ENCODE results near the gene NCAM2.

NCAM2 gene

GRCh38 chr21:21324297-21324696 is 326.1 kb downstream of the NCAM2 start:
- H3K36me3 ChIP-seq (ENCODE audit: control insufficient read depth in 5 of 5, insufficient read depth in 5 of 5, low read length in 5 of 5) = no peaks in the 10 kb centered on the region
- H3K9me3 ChIP-seq (ENCODE audit: control insufficient read depth in 5 of 5, low read length in 5 of 5) = peaks cover 0 to 2% (median 0%) of the 10 kb centered on the region in 5 donors
- no peak overlapping the region for H3K27ac ChIP-seq (ENCODE audit: low read depth, low read length)
- no peaks in the 10 kb centered on the region for H3K4me1 ChIP-seq (ENCODE audit: control insufficient read depth in 5 of 5, insufficient read depth in 5 of 5, low read length in 5 of 5)
- H3K4me3 ChIP-seq (ENCODE audit: low read depth in 1 of 5, low read length in 5 of 5) = no peak overlapping the region
- H3K27me3 ChIP-seq (ENCODE audit: control insufficient read depth in 5 of 5, insufficient read depth in 4 of 5, low read length in 5 of 5) = no peaks in the 10 kb centered on the region
- H3K9ac ChIP-seq (ENCODE audit: low read length in 5 of 5) = no peak overlapping the region

- Histone ChIP-seq H3K9me3 (ENCODE audit: control insufficient read depth in 5 of 5, low read length in 5 of 5) (no peaks in the 10 kb centered on the region), H3K27me3 (ENCODE audit: control insufficient read depth in 5 of 5, insufficient read depth in 4 of 5, low read length in 5 of 5) (no peaks in the 10 kb centered on the region), H3K9ac (ENCODE audit: low read length in 5 of 5) (no peak overlapping the region), H3K27ac (ENCODE audit: low read depth, low read length) (no peak overlapping the region), H3K4me1 (ENCODE audit: control insufficient read depth in 5 of 5, insufficient read depth in 5 of 5, low read length in 5 of 5) (no peaks in the 10 kb centered on the region), H3K4me3 (ENCODE audit: low read depth in 1 of 5, low read length in 5 of 5) (no peak overlapping the region), H3K36me3 (ENCODE audit: control insufficient read depth in 5 of 5, insufficient read depth in 5 of 5, low read length in 5 of 5) (no peaks in the 10 kb centered on the region)
These were observed 334.3 kb downstream of the NCAM2 start for GRCh38 chr21:21332492-21332891.

GRCh38 chr21:21341041-21341440 is 342.8 kb downstream of the NCAM2 start:
- H3K36me3 ChIP-seq (ENCODE audit: control insufficient read depth in 5 of 5, insufficient read depth in 5 of 5, low read length in 5 of 5) = no peaks in the 10 kb centered on the region
- no peaks in the 10 kb centered on the region for H3K4me1 ChIP-seq (ENCODE audit: control insufficient read depth in 5 of 5, insufficient read depth in 5 of 5, low read length in 5 of 5)
- H3K27ac ChIP-seq (ENCODE audit: low read depth, low read length) = no peak overlapping the region
- no peak overlapping the region for H3K9ac ChIP-seq (ENCODE audit: low read length in 5 of 5)
- no peaks in the 10 kb centered on the region for H3K27me3 ChIP-seq (ENCODE audit: control insufficient read depth in 5 of 5, insufficient read depth in 4 of 5, low read length in 5 of 5)
- H3K4me3 ChIP-seq (ENCODE audit: low read depth in 1 of 5, low read length in 5 of 5) = no peak overlapping the region
- peaks cover 3 to 25% (median 22%) of the 10 kb centered on the region in 5 donors for H3K9me3 ChIP-seq (ENCODE audit: control insufficient read depth in 5 of 5, low read length in 5 of 5)

GRCh38 chr21:21345296-21345695 is 347.1 kb downstream of the NCAM2 start:
- Histone ChIP-seq H3K4me1 (ENCODE audit: control insufficient read depth in 5 of 5, insufficient read depth in 5 of 5, low read length in 5 of 5) (no peaks in the 10 kb centered on the region), H3K9me3 (ENCODE audit: control insufficient read depth in 5 of 5, low read length in 5 of 5) (peaks cover 3 to 28% (median 25%) of the 10 kb centered on the region in 5 donors), H3K4me3 (ENCODE audit: low read depth in 1 of 5, low read length in 5 of 5) (no peak overlapping the region), H3K36me3 (ENCODE audit: control insufficient read depth in 5 of 5, insufficient read depth in 5 of 5, low read length in 5 of 5) (no peaks in the 10 kb centered on the region), H3K27me3 (ENCODE audit: control insufficient read depth in 5 of 5, insufficient read depth in 4 of 5, low read length in 5 of 5) (no peaks in the 10 kb centered on the region), H3K27ac (ENCODE audit: low read depth, low read length) (no peak overlapping the region), H3K9ac (ENCODE audit: low read length in 5 of 5) (no peak overlapping the region)

GRCh38 chr21:21345872-21346271 is 347.7 kb downstream of the NCAM2 start:
- Histone ChIP-seq H3K27ac (ENCODE audit: low read depth, low read length) (no peak overlapping the region), H3K4me3 (ENCODE audit: low read depth in 1 of 5, low read length in 5 of 5) (no peak overlapping the region), H3K9me3 (ENCODE audit: control insufficient read depth in 5 of 5, low read length in 5 of 5) (peaks cover 3 to 28% (median 25%) of the 10 kb centered on the region in 5 donors), H3K9ac (ENCODE audit: low read length in 5 of 5) (no peak overlapping the region), H3K27me3 (ENCODE audit: control insufficient read depth in 5 of 5, insufficient read depth in 4 of 5, low read length in 5 of 5) (no peaks in the 10 kb centered on the region), H3K36me3 (ENCODE audit: control insufficient read depth in 5 of 5, insufficient read depth in 5 of 5, low read length in 5 of 5) (no peaks in the 10 kb centered on the region), H3K4me1 (ENCODE audit: control insufficient read depth in 5 of 5, insufficient read depth in 5 of 5, low read length in 5 of 5) (no peaks in the 10 kb centered on the region)

GRCh38 chr21:21366277-21366676 is 368.1 kb downstream of the NCAM2 start:
- H3K4me1 ChIP-seq (ENCODE audit: control insufficient read depth in 5 of 5, insufficient read depth in 5 of 5, low read length in 5 of 5) = peaks cover 0 to 5% (median 0%) of the 10 kb centered on the region in 5 donors
- H3K27ac ChIP-seq (ENCODE audit: low read depth, low read length) = no peak overlapping the region
- no peak overlapping the region for H3K9ac ChIP-seq (ENCODE audit: low read length in 5 of 5)
- H3K4me3 ChIP-seq (ENCODE audit: low read depth in 1 of 5, low read length in 5 of 5) = no peak overlapping the region
- peaks cover 0 to 2% (median 0%) of the 10 kb centered on the region in 5 donors for H3K9me3 ChIP-seq (ENCODE audit: control insufficient read depth in 5 of 5, low read length in 5 of 5)
- no peaks in the 10 kb centered on the region for H3K36me3 ChIP-seq (ENCODE audit: control insufficient read depth in 5 of 5, insufficient read depth in 5 of 5, low read length in 5 of 5)
- H3K27me3 ChIP-seq (ENCODE audit: control insufficient read depth in 5 of 5, insufficient read depth in 4 of 5, low read length in 5 of 5) = no peaks in the 10 kb centered on the region

- no peaks in the 10 kb centered on the region for H3K36me3 ChIP-seq (ENCODE audit: control insufficient read depth in 5 of 5, insufficient read depth in 5 of 5, low read length in 5 of 5)
- H3K27me3 ChIP-seq (ENCODE audit: control insufficient read depth in 5 of 5, insufficient read depth in 4 of 5, low read length in 5 of 5) = no peaks in the 10 kb centered on the region
- no peak overlapping the region for H3K27ac ChIP-seq (ENCODE audit: low read depth, low read length)
- no peak overlapping the region for H3K4me3 ChIP-seq (ENCODE audit: low read depth in 1 of 5, low read length in 5 of 5)
- H3K9ac ChIP-seq (ENCODE audit: low read length in 5 of 5) = no peak overlapping the region
- H3K4me1 ChIP-seq (ENCODE audit: control insufficient read depth in 5 of 5, insufficient read depth in 5 of 5, low read length in 5 of 5) = peaks cover 0 to 5% (median 0%) of the 10 kb centered on the region in 5 donors
- peaks cover 0 to 2% (median 0%) of the 10 kb centered on the region in 5 donors for H3K9me3 ChIP-seq (ENCODE audit: control insufficient read depth in 5 of 5, low read length in 5 of 5)
These were observed 369.4 kb downstream of the NCAM2 start for GRCh38 chr21:21367583-21367982.

- H3K36me3 ChIP-seq (ENCODE audit: control insufficient read depth in 5 of 5, insufficient read depth in 5 of 5, low read length in 5 of 5) = no peaks in the 10 kb centered on the region
- H3K9me3 ChIP-seq (ENCODE audit: control insufficient read depth in 5 of 5, low read length in 5 of 5) = no peaks in the 10 kb centered on the region
- no peak overlapping the region for H3K27ac ChIP-seq (ENCODE audit: low read depth, low read length)
- H3K27me3 ChIP-seq (ENCODE audit: control insufficient read depth in 5 of 5, insufficient read depth in 4 of 5, low read length in 5 of 5) = no peaks in the 10 kb centered on the region
- no peaks in the 10 kb centered on the region for H3K4me1 ChIP-seq (ENCODE audit: control insufficient read depth in 5 of 5, insufficient read depth in 5 of 5, low read length in 5 of 5)
- H3K9ac ChIP-seq (ENCODE audit: low read length in 5 of 5) = no peak overlapping the region
- no peak overlapping the region for H3K4me3 ChIP-seq (ENCODE audit: low read depth in 1 of 5, low read length in 5 of 5)
These were observed 375.8 kb downstream of the NCAM2 start for GRCh38 chr21:21373969-21374368.

GRCh38 chr21:21383126-21383525 is 384.9 kb downstream of the NCAM2 start:
- no peaks in the 10 kb centered on the region for H3K36me3 ChIP-seq (ENCODE audit: control insufficient read depth in 5 of 5, insufficient read depth in 5 of 5, low read length in 5 of 5)
- H3K4me1 ChIP-seq (ENCODE audit: control insufficient read depth in 5 of 5, insufficient read depth in 5 of 5, low read length in 5 of 5) = no peaks in the 10 kb centered on the region
- no peaks in the 10 kb centered on the region for H3K27me3 ChIP-seq (ENCODE audit: control insufficient read depth in 5 of 5, insufficient read depth in 4 of 5, low read length in 5 of 5)
- no peak overlapping the region for H3K27ac ChIP-seq (ENCODE audit: low read depth, low read length)
- no peaks in the 10 kb centered on the region for H3K9me3 ChIP-seq (ENCODE audit: control insufficient read depth in 5 of 5, low read length in 5 of 5)
- no peak overlapping the region for H3K4me3 ChIP-seq (ENCODE audit: low read depth in 1 of 5, low read length in 5 of 5)
- no peak overlapping the region for H3K9ac ChIP-seq (ENCODE audit: low read length in 5 of 5)

- H3K9me3 ChIP-seq (ENCODE audit: control insufficient read depth in 5 of 5, low read length in 5 of 5) = no peaks in the 10 kb centered on the region
- no peaks in the 10 kb centered on the region for H3K27me3 ChIP-seq (ENCODE audit: control insufficient read depth in 5 of 5, insufficient read depth in 4 of 5, low read length in 5 of 5)
- no peaks in the 10 kb centered on the region for H3K4me1 ChIP-seq (ENCODE audit: control insufficient read depth in 5 of 5, insufficient read depth in 5 of 5, low read length in 5 of 5)
- H3K9ac ChIP-seq (ENCODE audit: low read length in 5 of 5) = no peak overlapping the region
- no peak overlapping the region for H3K27ac ChIP-seq (ENCODE audit: low read depth, low read length)
- no peaks in the 10 kb centered on the region for H3K36me3 ChIP-seq (ENCODE audit: control insufficient read depth in 5 of 5, insufficient read depth in 5 of 5, low read length in 5 of 5)
- H3K4me3 ChIP-seq (ENCODE audit: low read depth in 1 of 5, low read length in 5 of 5) = no peak overlapping the region
These were observed 386.8 kb downstream of the NCAM2 start for GRCh38 chr21:21384977-21385376.

GRCh38 chr21:21385404-21385803 is 387.2 kb downstream of the NCAM2 start:
- Histone ChIP-seq H3K27me3 (ENCODE audit: control insufficient read depth in 5 of 5, insufficient read depth in 4 of 5, low read length in 5 of 5) (no peaks in the 10 kb centered on the region), H3K27ac (ENCODE audit: low read depth, low read length) (no peak overlapping the region), H3K4me3 (ENCODE audit: low read depth in 1 of 5, low read length in 5 of 5) (no peak overlapping the region), H3K36me3 (ENCODE audit: control insufficient read depth in 5 of 5, insufficient read depth in 5 of 5, low read length in 5 of 5) (no peaks in the 10 kb centered on the region), H3K9ac (ENCODE audit: low read length in 5 of 5) (no peak overlapping the region), H3K9me3 (ENCODE audit: control insufficient read depth in 5 of 5, low read length in 5 of 5) (no peaks in the 10 kb centered on the region), H3K4me1 (ENCODE audit: control insufficient read depth in 5 of 5, insufficient read depth in 5 of 5, low read length in 5 of 5) (no peaks in the 10 kb centered on the region)
